ENCODE data around the gene MCF2L2.
A peak's percentile ranks its signal among the peaks of the same experiment; 100 is the strongest.
"Not testable (repeated sequence)": the region's sequence is repeated elsewhere in the genome, so short reads cannot be mapped to it uniquely, and the experiment has no call there.

The MCF2L2 gene

DNA sequence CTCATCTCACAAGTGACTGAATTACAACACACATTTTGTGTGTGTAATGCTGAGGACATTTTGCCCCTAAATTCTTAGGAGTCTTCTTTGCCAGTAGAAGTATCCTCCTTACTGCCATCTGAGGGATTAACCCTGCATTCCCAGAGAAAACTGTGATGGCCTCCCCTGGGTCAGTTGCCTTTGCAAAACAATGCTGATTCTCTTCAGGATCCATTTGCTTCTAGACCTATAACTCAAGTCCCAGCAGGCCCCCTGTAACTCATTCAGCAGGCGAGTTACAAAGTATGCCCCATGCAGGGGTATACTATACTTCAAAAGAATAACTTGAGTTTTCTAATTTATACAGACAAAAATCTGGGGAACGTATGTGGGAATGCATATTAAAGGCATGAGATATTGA lies 6.6 kb upstream of the MCF2L2 start:
- no peak for TF ChIP-seq CTCF (IDR thresholded peaks at IDR 0.05; ENCODE audit: low read length, missing control alignments)
- no peak for DNase-seq (ENCODE audit: low read depth)

DNA sequence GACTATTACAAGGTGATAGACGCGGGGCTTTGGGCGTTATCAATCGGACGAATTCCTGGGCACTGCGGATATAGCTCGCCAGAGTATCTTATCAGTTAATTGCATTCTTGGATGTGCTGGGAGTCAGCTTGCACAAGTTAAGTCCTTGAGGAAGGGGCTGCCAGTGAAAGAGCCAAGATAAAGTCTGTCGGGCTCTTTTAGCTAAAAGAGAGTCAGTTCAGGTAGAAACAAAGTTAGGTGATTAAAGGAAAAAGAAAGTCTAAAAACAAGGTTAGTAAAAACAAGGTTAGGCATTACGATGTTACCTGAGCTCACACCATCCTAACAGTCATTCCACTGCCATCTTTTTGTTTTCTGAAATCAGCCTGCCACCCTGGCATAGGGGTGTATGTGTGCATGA lies 6.1 kb upstream of the MCF2L2 start:
- DNase-seq (ENCODE audit: low read depth) = no peak
- no peak for TF ChIP-seq CTCF (IDR thresholded peaks at IDR 0.05; ENCODE audit: low read length, missing control alignments)
- H3K4me3 ChIP-seq (replicated peaks; ENCODE audit: low read depth, low read length) = no peak overlapping the region

More for the DNA sequence above, 6.6 kb upstream of the MCF2L2 start:
- no peak overlapping the region for H3K4me3 ChIP-seq (replicated peaks; ENCODE audit: low read depth, low read length)

DNA sequence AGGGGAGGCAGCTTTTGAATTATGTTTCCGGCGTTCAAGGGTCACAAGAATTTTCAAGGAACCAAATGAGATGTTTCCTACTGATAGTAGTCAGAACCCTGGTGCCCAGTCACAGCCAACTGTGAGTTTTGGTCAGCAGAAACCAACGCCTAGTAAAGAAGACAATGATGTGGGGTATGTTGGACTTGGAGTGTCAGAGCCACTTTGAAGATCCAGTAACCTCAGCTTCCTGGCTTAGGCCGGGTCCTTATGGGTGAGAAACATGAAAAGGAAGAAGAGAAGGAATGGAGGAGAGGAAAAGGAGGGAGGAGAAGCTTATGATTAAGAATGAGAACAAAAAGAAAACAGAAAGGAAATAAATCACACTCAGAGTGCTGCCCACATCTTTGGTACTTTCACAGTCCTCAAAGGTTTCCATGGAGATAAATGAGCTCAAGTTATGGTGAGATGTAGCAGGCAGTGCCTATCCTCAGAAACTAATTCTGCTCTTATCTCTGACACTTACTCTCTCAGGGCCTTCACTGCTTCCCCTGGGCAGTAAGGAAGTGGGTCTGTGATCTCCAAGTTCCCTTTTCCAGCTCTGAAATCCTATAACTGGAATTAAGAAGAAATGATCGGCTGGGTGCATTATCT lies 2.0 kb upstream of the MCF2L2 start:
- DNase-seq (ENCODE audit: low read depth) = no peak
- H3K4me3 ChIP-seq (replicated peaks; ENCODE audit: low read depth, low read length) = no peak overlapping the region
- TF ChIP-seq CTCF (IDR thresholded peaks at IDR 0.05; ENCODE audit: low read length, missing control alignments) = no peak

- peak; percentile 41 for DNase-seq (ENCODE audit: low read depth)
- peak overlapping the region; percentile 64 for H3K4me3 ChIP-seq (replicated peaks; ENCODE audit: low read depth, low read length)
- no peak for TF ChIP-seq CTCF (IDR thresholded peaks at IDR 0.05; ENCODE audit: low read length, missing control alignments)
Observed at GRCh38 chr3:183427876-183428446, 458 bp downstream of the MCF2L2 start.

GRCh38 chr3:183427196-183427875 lies 1.1 kb downstream of the MCF2L2 start:
- TF ChIP-seq CTCF (IDR thresholded peaks at IDR 0.05; ENCODE audit: low read length, missing control alignments) = no peak
- DNase-seq (ENCODE audit: low read depth) = no peak
- peak overlapping the region; percentile 64 for H3K4me3 ChIP-seq (replicated peaks; ENCODE audit: low read depth, low read length)

- not testable (repeated sequence) for DNase-seq (ENCODE audit: low read depth); H3K4me3 ChIP-seq (replicated peaks; ENCODE audit: low read depth, low read length)
Observed at GRCh38 chr3:183418807-183419206, 9.6 kb downstream of the MCF2L2 start.

DNA sequence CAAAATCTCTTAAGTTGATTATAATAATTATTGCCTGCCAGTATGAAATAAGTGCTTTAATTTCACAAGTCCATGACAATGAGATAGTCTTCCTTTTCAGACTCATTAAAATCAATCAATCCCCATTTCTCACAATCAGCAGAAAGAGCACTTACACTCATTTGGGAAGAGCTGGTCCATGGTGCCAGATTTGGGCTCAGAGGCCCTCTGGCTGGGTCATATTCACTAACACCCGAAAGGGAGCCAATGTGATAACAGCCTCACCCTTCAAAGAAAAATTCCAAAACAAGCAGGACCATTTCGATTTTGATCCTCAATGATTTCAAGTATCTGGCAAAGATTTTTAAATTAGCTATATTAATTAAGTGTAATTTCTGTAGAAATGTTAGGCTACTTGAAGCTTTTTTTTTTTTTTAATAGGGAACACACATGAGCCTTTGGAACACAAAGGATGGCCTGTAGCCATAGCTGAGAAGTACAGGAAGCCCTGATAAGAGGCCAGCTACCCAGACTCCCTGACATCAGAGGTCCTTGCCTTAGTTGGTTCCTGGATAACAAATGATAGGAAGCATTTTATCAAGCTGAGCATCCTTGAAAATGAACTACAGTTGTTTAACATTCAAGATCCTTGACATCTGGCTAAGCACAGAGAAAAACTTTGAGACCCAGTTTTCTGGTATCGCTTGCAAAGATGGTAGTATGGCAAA lies 17.1 kb downstream of the MCF2L2 start:
- no peak for TF ChIP-seq CTCF (IDR thresholded peaks at IDR 0.05; ENCODE audit: low read length, missing control alignments)
- DNase-seq (ENCODE audit: low read depth) = peak; percentile 27
- H3K4me3 ChIP-seq (replicated peaks; ENCODE audit: low read depth, low read length) = no peak overlapping the region
